NCI-H748 treated with DMSO at 0.1 percent for 48 hours (cell line): ENCODE data around the gene COMMD4.
"Not testable (repeated sequence)": the region's sequence is repeated elsewhere in the genome, so short reads cannot be mapped to it uniquely, and the experiment has no call there.

Experiments
- DNase-seq: peaks from one replicate; lab custom pipeline; 2025; lab: John Stamatoyannopoulos, UW

COMMD4 gene

GRCh38 chr15:75335705-75336355 is at the start of gene COMMD4:
TSS of gene COMMD4 (plus strand) at chr15:75336063. CDS start at chr15:75336090, 27 bp downstream.
- DNase-seq = peak; percentile 76

- DNase-seq = not testable (repeated sequence)
Measured at GRCh38 chr15:75293660-75294059, 42.2 kb upstream of the COMMD4 start.

GRCh38 chr15:75298541-75299310 is 37.1 kb upstream of the COMMD4 start:
- DNase-seq = not testable (repeated sequence)

- DNase-seq = not testable (repeated sequence)
Measured at GRCh38 chr15:75299311-75299688, 36.6 kb upstream of the COMMD4 start.

GRCh38 chr15:75300026-75300425 is 35.8 kb upstream of the COMMD4 start:
- DNase-seq = not testable (repeated sequence)

- no peak for DNase-seq
Measured at GRCh38 chr15:75302318-75302717, 33.5 kb upstream of the COMMD4 start.

GRCh38 chr15:75302753-75303152 is 33.1 kb upstream of the COMMD4 start:
- DNase-seq = not testable (repeated sequence)

- DNase-seq = no peak
Measured at GRCh38 chr15:75306188-75306587, 29.7 kb upstream of the COMMD4 start.

- DNase-seq = peak; percentile 17
Measured at GRCh38 chr15:75307778-75308390, 28.0 kb upstream of the COMMD4 start.

- DNase-seq = no peak
Measured at GRCh38 chr15:75309711-75310110, 26.2 kb upstream of the COMMD4 start.

GRCh38 chr15:75312548-75312947 is 23.3 kb upstream of the COMMD4 start:
- DNase-seq = not testable (repeated sequence)

- no peak for DNase-seq
Measured at GRCh38 chr15:75313116-75313845, 22.6 kb upstream of the COMMD4 start.

GRCh38 chr15:75314552-75315290 is 21.1 kb upstream of the COMMD4 start:
- DNase-seq = no peak

- not testable (repeated sequence) for DNase-seq
Measured at GRCh38 chr15:75319231-75319897, 16.5 kb upstream of the COMMD4 start.

- no peak for DNase-seq
Measured at GRCh38 chr15:75321711-75322110, 14.2 kb upstream of the COMMD4 start.

- no peak for DNase-seq
Measured at GRCh38 chr15:75325922-75326321, 9.9 kb upstream of the COMMD4 start.

- DNase-seq = no peak
Measured at GRCh38 chr15:75327005-75327404, 8.9 kb upstream of the COMMD4 start.

GRCh38 chr15:75327491-75327890 is 8.4 kb upstream of the COMMD4 start:
- DNase-seq = no peak

GRCh38 chr15:75328493-75329314 is 7.2 kb upstream of the COMMD4 start:
- DNase-seq = no peak

GRCh38 chr15:75329571-75329970 is 6.3 kb upstream of the COMMD4 start:
- DNase-seq = no peak
